CD8-positive, alpha-beta memory T cell (primary cell): Measurements from ENCODE around the gene PDHA1. TPM values are rescaled to one million over a fixed set of nuclear protein-coding genes. Genes with fewer than 3 reads are reported as not detected.

Source experiments
- CTCF ChIA-PET: fragments of 350-600 bp; sonication (Branson Sonifier 250); formaldehyde crosslinking; loops from one replicate; lab custom pipeline; 2021; ENCODE audit warnings: antibody characterized with exemption; lab: Charles Lee
- POLR2A ChIA-PET: fragments of 350-600 bp; sonication (Branson Sonifier 250); formaldehyde crosslinking; loops from one replicate; lab custom pipeline; 2021; ENCODE audit warnings: antibody characterized with exemption; lab: Charles Lee
- DNase-seq, 5 donors: peaks; one replicate each; pipeline versions ENCODE4 v3.0.0 to v3.0.0-alpha.2; 2020 to 2022; ENCODE audit warnings: mixed read lengths in 1 of 5
- H3K27ac ChIP-seq: one replicate; pipeline ENCODE4 v1.7.0; 2013; ENCODE audit warnings: low read depth, mild to moderate bottlenecking, low read length, moderate library complexity
- H3K27me3 ChIP-seq: 2 replicates; pipeline ENCODE4 v1.7.0; 2013; ENCODE audit warnings: low read length, mild to moderate bottlenecking; ENCODE audit not compliant: insufficient read depth, poor library complexity, severe bottlenecking
- H3K36me3 ChIP-seq: 2 replicates; pipeline ENCODE4 v1.7.0; 2013; ENCODE audit warnings: mild to moderate bottlenecking, low read length, moderate library complexity; ENCODE audit not compliant: insufficient read depth
- H3K4me1 ChIP-seq: 2 replicates; pipeline ENCODE4 v1.7.0; 2013; ENCODE audit warnings: mild to moderate bottlenecking, low read length, moderate library complexity; ENCODE audit not compliant: insufficient read depth
- H3K4me3 ChIP-seq: 2 replicates; pipeline ENCODE4 v1.7.0; 2013; ENCODE audit warnings: mild to moderate bottlenecking, low read length
- H3K9me3 ChIP-seq: 2 replicates; pipeline ENCODE4 v1.7.0; 2013; ENCODE audit warnings: mild to moderate bottlenecking, low read length
- H3K27ac Mint-ChIP-seq, 8 donors: one replicate each; pipeline ENCODE4 v1.8.0; 2020 to 2021; ENCODE audit warnings: mixed read lengths in 8 of 8, mild to moderate bottlenecking in 6 of 8, inconsistent platforms in 3 of 8, moderate library complexity in 3 of 8
- H3K27me3 Mint-ChIP-seq, 2 donors: one replicate each; pipeline ENCODE4 v1.8.0; 2020 to 2021; ENCODE audit warnings: mixed read lengths in 2 of 2, mild to moderate bottlenecking in 1 of 2, moderate library complexity in 1 of 2
- H3K36me3 Mint-ChIP-seq, 3 donors: one replicate each; pipeline ENCODE4 v1.8.0; 2020 to 2021; ENCODE audit warnings: mixed read lengths in 3 of 3, inconsistent platforms in 1 of 3, mild to moderate bottlenecking in 1 of 3
- H3K4me1 Mint-ChIP-seq, 3 donors: one replicate each; pipeline ENCODE4 v1.8.0; 2020 to 2021; ENCODE audit warnings: mixed read lengths in 3 of 3, inconsistent platforms in 1 of 3, mild to moderate bottlenecking in 1 of 3
- H3K4me3 Mint-ChIP-seq, 7 donors: one replicate each; pipeline ENCODE4 v1.8.0; 2020 to 2021; ENCODE audit warnings: mixed read lengths in 7 of 7, mild to moderate bottlenecking in 6 of 7, moderate library complexity in 4 of 7, inconsistent platforms in 2 of 7
- H3K9me3 Mint-ChIP-seq, 5 donors: one replicate each; pipeline ENCODE4 v1.8.0; 2020 to 2022; ENCODE audit warnings: mixed read lengths in 5 of 5, mild to moderate bottlenecking in 3 of 5, moderate library complexity in 2 of 5, inconsistent platforms in 1 of 5
- polyA plus RNA-seq: library from polyadenylated mRNA; unstranded; fragments of 300-500 nt; fragmentation: Illumina TruSeq; gene quantifications from one replicate; pipeline ENCODE4 v1.2.3, GENCODE V29; 2021
- total RNA-seq, 2 experiments: library from RNA; stranded (reverse); gene quantifications; one replicate each; pipeline ENCODE4 v1.2.3, GENCODE V29; 2021

Gene PDHA1
- total and polyA plus RNA-seq, 3 experiments from 2014 or later: 81.6 to 265 (median 251) TPM

GRCh38 chrX:19361701-19362100 is 18.0 kb downstream of the PDHA1 start:
- H3K27me3 ChIP-seq: no peaks in the 10 kb centered on the region
- Mint-ChIP-seq H3K4me1 (no peaks in the 10 kb centered on the region), H3K27me3 (peaks cover 0 to 2% of the 10 kb centered on the region in 2 donors), H3K4me3 (no peak overlapping the region), H3K27ac (no peak overlapping the region), H3K36me3 (peaks cover 0 to 69% (median 7%) of the 10 kb centered on the region in 3 donors), H3K9me3 (peaks cover 0 to 3% (median 0%) of the 10 kb centered on the region in 5 donors)
- H3K9me3 ChIP-seq: no peaks in the 10 kb centered on the region
- ChIA-PET CTCF (interaction anchor here (2.7 kb wide), 1 partner anchor 11 kb away, joined by 12 read pairs; no protein-coding TSS in a partner anchor), POLR2A (no interaction called here)
- no peak overlapping the region for H3K4me3 ChIP-seq
- peaks cover 20% of the 10 kb centered on the region for H3K36me3 ChIP-seq
- no peak for DNase-seq
- H3K27ac ChIP-seq: no peak overlapping the region
- no peaks in the 10 kb centered on the region for H3K4me1 ChIP-seq

GRCh38 chrX:19368576-19368975 is 24.8 kb downstream of the PDHA1 start:
- ChIA-PET CTCF (no interaction called here), POLR2A (no interaction called here)
- H3K9me3 Mint-ChIP-seq: peaks cover 0 to 4% (median 0%) of the 10 kb centered on the region in 5 donors
- no peak overlapping the region for H3K27ac Mint-ChIP-seq
- peaks cover 4 to 8% (median 8%) of the 10 kb centered on the region in 3 donors for H3K4me1 Mint-ChIP-seq
- Histone ChIP-seq H3K4me1 (no peaks in the 10 kb centered on the region), H3K9me3 (no peaks in the 10 kb centered on the region), H3K27me3 (no peaks in the 10 kb centered on the region), H3K27ac (no peak overlapping the region), H3K4me3 (no peak overlapping the region), H3K36me3 (no peaks in the 10 kb centered on the region)
- no peaks in the 10 kb centered on the region for H3K27me3 Mint-ChIP-seq
- DNase-seq: no peak
- H3K4me3 Mint-ChIP-seq: no peak overlapping the region
- H3K36me3 Mint-ChIP-seq: peaks cover 3 to 7% (median 6%) of the 10 kb centered on the region in 3 donors

- H3K4me1 Mint-ChIP-seq: peaks cover 4 to 8% (median 8%) of the 10 kb centered on the region in 3 donors
- CTCF ChIA-PET: no interaction called here
- no peak overlapping the region for H3K4me3 Mint-ChIP-seq
- peaks cover 3 to 4% (median 3%) of the 10 kb centered on the region in 3 donors for H3K36me3 Mint-ChIP-seq
- DNase-seq: no peak
- H3K9me3 Mint-ChIP-seq: peaks cover 0 to 3% (median 0%) of the 10 kb centered on the region in 5 donors
- POLR2A ChIA-PET: no interaction called here
- Histone ChIP-seq H3K4me3 (no peak overlapping the region), H3K9me3 (no peaks in the 10 kb centered on the region), H3K4me1 (no peaks in the 10 kb centered on the region), H3K36me3 (no peaks in the 10 kb centered on the region), H3K27ac (no peak overlapping the region), H3K27me3 (no peaks in the 10 kb centered on the region)
- H3K27ac Mint-ChIP-seq: no peak overlapping the region
- no peaks in the 10 kb centered on the region for H3K27me3 Mint-ChIP-seq
These were observed 26.3 kb downstream of the PDHA1 start for GRCh38 chrX:19370061-19370460.

GRCh38 chrX:19372170-19372546 is 28.4 kb downstream of the PDHA1 start:
- H3K36me3 ChIP-seq: no peaks in the 10 kb centered on the region
- no peak overlapping the region for H3K27ac ChIP-seq
- DNase-seq: peak; percentile 42 to 66 (median 47)

GRCh38 chrX:19372547-19373331 is 29.0 kb downstream of the PDHA1 start:
- Histone ChIP-seq H3K9me3 (no peaks in the 10 kb centered on the region), H3K4me3 (peak overlapping the region; percentile 60), H3K36me3 (no peaks in the 10 kb centered on the region), H3K4me1 (no peaks in the 10 kb centered on the region), H3K27ac (no peak overlapping the region), H3K27me3 (no peaks in the 10 kb centered on the region)
- ChIA-PET CTCF (interaction anchor here (0.6 to 2.8 kb wide), 11 partner anchors 9 to 756 kb away, joined by 3 to 12 read pairs (median 5); no protein-coding TSS in a partner anchor), POLR2A (no interaction called here)
- H3K36me3 Mint-ChIP-seq: peaks cover 0 to 1% (median 0%) of the 10 kb centered on the region in 3 donors
- H3K4me1 Mint-ChIP-seq: peaks cover 4 to 8% (median 8%) of the 10 kb centered on the region in 3 donors
- peak overlapping the region; percentile 7 to 89 (median 56) for H3K27ac Mint-ChIP-seq
- peaks cover 0 to 2% (median 0%) of the 10 kb centered on the region in 5 donors for H3K9me3 Mint-ChIP-seq
- H3K4me3 Mint-ChIP-seq: peak overlapping the region; percentile 83 to 94 (median 84)
- no peak for DNase-seq
- no peaks in the 10 kb centered on the region for H3K27me3 Mint-ChIP-seq

More at GRCh38 chrX:19372170-19372546, 28.4 kb downstream of the PDHA1 start:
- peak overlapping the region; percentile 60 for H3K4me3 ChIP-seq
- ChIA-PET CTCF (interaction anchor here (0.6 to 2.8 kb wide), 12 partner anchors 9 to 757 kb away, joined by 3 to 12 read pairs (median 4); no protein-coding TSS in a partner anchor), POLR2A (no interaction called here)
- no peaks in the 10 kb centered on the region for H3K9me3 ChIP-seq
- Mint-ChIP-seq H3K36me3 (peaks cover 0 to 1% (median 0%) of the 10 kb centered on the region in 3 donors), H3K9me3 (peaks cover 0 to 2% (median 0%) of the 10 kb centered on the region in 5 donors), H3K4me1 (peaks cover 4 to 8% (median 8%) of the 10 kb centered on the region in 3 donors), H3K27ac (peak overlapping the region in 6 of 8 donors; percentile 7 to 89 (median 53)), H3K4me3 (peak overlapping the region; percentile 83 to 94 (median 84)), H3K27me3 (no peaks in the 10 kb centered on the region)
- H3K27me3 ChIP-seq: no peaks in the 10 kb centered on the region
- H3K4me1 ChIP-seq: no peaks in the 10 kb centered on the region

GRCh38 chrX:19373351-19373891 is 29.7 kb downstream of the PDHA1 start:
- Histone ChIP-seq H3K9me3 (no peaks in the 10 kb centered on the region), H3K4me3 (no peak overlapping the region), H3K27me3 (no peaks in the 10 kb centered on the region), H3K4me1 (no peaks in the 10 kb centered on the region), H3K36me3 (no peaks in the 10 kb centered on the region), H3K27ac (no peak overlapping the region)
- Mint-ChIP-seq H3K4me1 (peaks cover 4 to 8% (median 8%) of the 10 kb centered on the region in 3 donors), H3K36me3 (peaks cover 0 to 1% (median 0%) of the 10 kb centered on the region in 3 donors), H3K4me3 (peak overlapping the region in 3 of 7 donors; percentile 53 to 83 (median 56)), H3K27me3 (no peaks in the 10 kb centered on the region), H3K9me3 (peaks cover 0 to 2% (median 0%) of the 10 kb centered on the region in 5 donors), H3K27ac (no peak overlapping the region)
- POLR2A ChIA-PET: no interaction called here
- no peak for DNase-seq
- CTCF ChIA-PET: interaction anchor here (1.6 to 2.8 kb wide), 2 partner anchors 9 to 12 kb away, joined by 8 to 12 read pairs; no protein-coding TSS in a partner anchor

- peaks cover 0 to under 1% of the 10 kb centered on the region in 2 donors for H3K27me3 Mint-ChIP-seq
- no peaks in the 10 kb centered on the region for H3K9me3 ChIP-seq
- H3K4me1 ChIP-seq: no peaks in the 10 kb centered on the region
- no peak overlapping the region for H3K4me3 ChIP-seq
- no peak overlapping the region for H3K27ac ChIP-seq
- ChIA-PET CTCF (no interaction called here), POLR2A (no interaction called here)
- no peaks in the 10 kb centered on the region for H3K27me3 ChIP-seq
- H3K36me3 Mint-ChIP-seq: peaks cover 0 to 1% (median 1%) of the 10 kb centered on the region in 3 donors
- H3K9me3 Mint-ChIP-seq: no peaks in the 10 kb centered on the region
- peak overlapping the region in 1 of 7 donors; percentile 3 for H3K4me3 Mint-ChIP-seq
- H3K4me1 Mint-ChIP-seq: peaks cover 4 to 8% (median 8%) of the 10 kb centered on the region in 3 donors
- H3K27ac Mint-ChIP-seq: no peak overlapping the region
- no peak for DNase-seq
- no peaks in the 10 kb centered on the region for H3K36me3 ChIP-seq
These were observed 31.8 kb downstream of the PDHA1 start for GRCh38 chrX:19375546-19375945.
